Panc1 (cell line): ENCODE measurements around the gene ELOB. TPM values are rescaled to one million over a fixed set of nuclear protein-coding genes. Genes with fewer than 3 reads are reported as not detected.

Source experiments
- ATAC-seq: fragments of 200-7000 bp; cut with Tn5 transposase; 2 replicates; pipeline ENCODE4 v1.9.1; 2020; ENCODE audit warnings: mild to moderate bottlenecking, moderate library complexity
- BruUV-seq: library from RNA; stranded (reverse); fragments of 400-500 nt; replicated peaks from 2 replicates; lab custom pipeline; 2021; lab: Mats Ljungman, UMichigan
- CTCF ChIA-PET: fragments of 300-600 bp; sonication (Branson Sonifier 250); formaldehyde crosslinking; loops from one replicate; lab custom pipeline; 2022; ENCODE audit warnings: antibody characterized with exemption; lab: Charles Lee
- POLR2A ChIA-PET: fragments of 300-600 bp; sonication (Branson Sonifier 250); formaldehyde crosslinking; loops from one replicate; lab custom pipeline; 2022; ENCODE audit warnings: antibody characterized with exemption; lab: Charles Lee
- DNase-seq: peaks from one replicate; pipeline ENCODE4 v3.0.0-alpha.2; 2010; ENCODE audit warnings: low read depth, low spot score
- H3K27ac ChIP-seq: 2 replicates; pipeline ENCODE4 v1.5.1; 2011; ENCODE audit warnings: mild to moderate bottlenecking, low read length, inconsistent platforms
- H3K27me3 ChIP-seq: fragments of 200-500 bp; sonication (Bioruptor generic); 2 replicates; pipeline ENCODE4 v1.6.0; 2014; ENCODE audit warnings: low read length, inconsistent platforms; ENCODE audit not compliant: control insufficient read depth, insufficient read depth
- H3K36me3 ChIP-seq: fragments of 200-500 bp; sonication (Bioruptor generic); 2 replicates; pipeline ENCODE4 v1.5.1; 2014; ENCODE audit warnings: inconsistent platforms, mild to moderate bottlenecking, low read length, moderate library complexity; ENCODE audit not compliant: control insufficient read depth, insufficient read depth
- H3K4me1 ChIP-seq: 2 replicates; pipeline ENCODE4 v1.5.1; 2011; ENCODE audit warnings: inconsistent platforms, mild to moderate bottlenecking, low read length, moderate library complexity; ENCODE audit not compliant: control insufficient read depth, insufficient read depth
- H3K4me3 ChIP-seq, 2 experiments: 2 replicates each; pipeline ENCODE4 v1.5.1; 2011 to 2012; ENCODE audit warnings: low read depth in 2 of 2, low read length in 2 of 2, mild to moderate bottlenecking in 2 of 2, inconsistent platforms in 1 of 2, moderate library complexity in 1 of 2
- H3K9me3 ChIP-seq: fragments of 200-500 bp; sonication (Bioruptor generic); 2 replicates; pipeline ENCODE4 v1.5.1; 2014; ENCODE audit warnings: low read depth, mild to moderate bottlenecking, inconsistent platforms, low read length, moderate library complexity; ENCODE audit not compliant: control insufficient read depth, insufficient read depth
- CTCF ChIP-seq: fragments of 450-650 bp; IDR thresholded peaks from 2 replicates; pipeline ENCODE4 v1.5.1; 2017; ENCODE audit warnings: mild to moderate bottlenecking
- POLR2AphosphoS5 ChIP-seq: IDR thresholded peaks from 2 replicates; pipeline ENCODE4 v1.6.1; 2012; ENCODE audit warnings: mild to moderate bottlenecking, low read depth, low read length, moderate library complexity
- REST ChIP-seq, 2 experiments: IDR thresholded peaks; 2 replicates each; pipeline ENCODE4 v1.6.1; 2011 to 2012; ENCODE audit warnings: low read depth in 2 of 2, control low read depth in 1 of 2, low read length in 1 of 2, mild to moderate bottlenecking in 1 of 2, moderate library complexity in 1 of 2; ENCODE audit not compliant: insufficient read depth in 1 of 2
- SIN3A ChIP-seq: IDR thresholded peaks from 2 replicates; pipeline ENCODE4 v1.6.1; 2012; ENCODE audit warnings: low read depth, mild to moderate bottlenecking, low read length, moderate library complexity, borderline replicate concordance; ENCODE audit not compliant: insufficient read depth
- TCF7L2 ChIP-seq: IDR thresholded peaks from 2 replicates; pipeline ENCODE4 v1.6.1; 2011; ENCODE audit warnings: mild to moderate bottlenecking, low read depth, low read length, inconsistent platforms
- in situ Hi-C: cut with HindIII; loops from 2 replicates; pipeline ENCODE4 v1.10.0; 2016; ENCODE audit warnings: low sequenced_read_pairs, low pct_unique_long_range_greater_than_20kb
- intact Hi-C: fragments of 100-400 bp; cut with micrococcal nuclease; formaldehyde crosslinking; loops from one replicate; pipeline ENCODE4 v1.10.0; 2022; ENCODE audit not compliant: unreplicated experiment
- total RNA-seq: library from RNA; stranded (reverse); gene quantifications from one replicate; pipeline ENCODE4 v1.2.1, GENCODE V29; 2021; ENCODE audit not compliant: unreplicated experiment

The ELOB gene
- total RNA-seq, 1 experiment from 2014 or later = 642 TPM

DNA sequence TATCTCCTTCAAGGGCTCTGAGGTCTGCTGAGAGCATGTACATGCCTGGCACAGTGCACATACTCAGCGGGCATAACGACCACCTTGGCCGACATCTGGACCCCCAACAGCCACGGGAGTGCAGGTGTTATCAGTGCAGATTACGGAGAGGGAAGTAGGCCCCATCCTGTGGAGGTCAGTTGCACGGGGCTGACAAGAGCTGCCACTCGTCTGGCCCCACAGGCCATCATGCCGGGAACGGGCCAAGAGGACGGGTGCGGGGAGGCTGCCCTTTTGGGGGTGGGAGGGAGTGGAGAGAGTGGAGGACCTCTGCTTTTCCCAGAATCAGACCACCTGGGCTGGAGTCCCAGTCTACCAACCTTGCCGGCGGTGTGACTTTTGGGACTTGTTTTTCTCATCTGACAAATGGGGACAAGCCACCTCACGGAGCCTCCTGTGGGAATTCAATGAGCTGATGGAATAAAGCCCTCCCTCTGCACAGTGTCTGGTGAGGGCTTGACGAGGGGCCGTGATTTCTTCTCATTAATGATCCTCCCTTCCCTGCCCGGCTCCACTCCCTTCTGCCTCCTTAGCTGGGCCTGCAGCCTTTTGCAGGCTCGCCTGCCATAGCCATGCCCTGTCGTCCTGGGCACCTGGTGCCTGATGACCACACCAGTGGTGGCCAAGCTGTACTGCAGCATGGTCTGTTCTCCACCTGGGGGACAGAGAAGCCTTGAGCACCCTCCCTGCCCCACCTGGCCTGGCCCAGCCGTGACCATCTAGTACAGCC is 5.7 kb upstream of the ELOB start:
- ChIA-PET POLR2A (interaction anchor here (0.6 kb wide), 2 partner anchors 81 to 142 kb away, joined by 7 to 8 read pairs; no protein-coding TSS in a partner anchor), CTCF (no interaction called here)
- H3K4me3 ChIP-seq = no peak overlapping the region
- intact Hi-C loops (no loop called here), in situ Hi-C loops (no loop called here)
- no peaks in the 10 kb centered on the region for H3K9me3 ChIP-seq
- no TSS peak for BruUV-seq
- H3K36me3 ChIP-seq = no peaks in the 10 kb centered on the region; the same call in 1 of the 2 replicates
- no peaks in the 10 kb centered on the region for H3K27me3 ChIP-seq
- ATAC-seq (peak; percentile 53; the same call in 1 of the 2 replicates), DNase-seq (no peak)
- H3K4me1 ChIP-seq = peaks cover 18% of the 10 kb centered on the region
- TF ChIP-seq POLR2AphosphoS5 = no peak
- no peak for TF ChIP-seq CTCF
- TF ChIP-seq TCF7L2 = no peak
- no peak for TF ChIP-seq SIN3A
- TF ChIP-seq REST (IDR thresholded peaks at IDR 0.05; ENCODE audit: insufficient read depth in 1 of 2, low read depth in 2 of 2, low read length in 1 of 2) = no peak
- 0 out of 2 replicates have a peak overlapping the region, but pooled peaks have one; percentile 19 for H3K27ac ChIP-seq

DNA sequence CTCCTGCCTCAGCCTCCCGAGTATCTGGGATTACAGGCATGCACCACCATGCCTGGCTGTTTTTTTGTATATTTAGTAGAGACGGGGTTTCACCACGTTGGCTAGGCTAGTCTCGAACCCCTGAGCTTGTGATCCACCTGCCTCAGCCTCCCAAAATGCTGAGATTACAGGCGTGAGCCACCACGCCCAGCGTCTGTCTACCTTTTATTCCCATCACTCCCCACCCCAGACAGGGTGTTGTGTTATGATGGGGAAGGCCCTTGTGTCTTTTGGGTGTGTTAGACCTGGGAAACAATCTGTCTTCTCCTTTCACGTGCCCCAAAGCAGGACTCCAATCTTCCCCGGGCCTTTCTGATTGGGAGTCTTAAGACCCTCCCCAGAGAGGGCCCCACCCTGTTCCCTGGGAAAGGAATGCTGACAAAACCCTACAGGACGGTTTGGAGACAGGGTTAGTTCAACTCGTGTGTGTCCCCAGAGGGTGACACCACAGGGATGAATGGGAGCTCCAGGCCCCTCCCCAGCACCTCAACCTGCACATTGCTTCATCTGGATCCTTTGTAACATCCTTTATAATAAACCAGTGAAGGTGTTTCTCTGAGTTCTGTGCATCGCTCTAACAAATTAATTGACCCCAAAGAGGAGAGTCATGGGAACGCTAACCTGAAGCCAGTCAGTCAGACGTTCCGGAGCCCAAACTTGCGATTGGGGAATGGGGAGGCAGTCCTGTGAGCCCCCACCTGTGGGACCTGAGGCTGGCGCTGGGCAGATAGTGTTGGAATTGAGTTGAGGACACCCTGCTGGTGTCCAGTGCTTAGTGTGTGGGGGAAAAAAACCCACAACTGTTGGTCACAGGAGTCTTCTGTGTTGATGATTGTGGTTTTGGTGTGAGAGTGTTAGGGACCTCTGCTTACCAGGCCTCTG is 3.2 kb upstream of the ELOB start:
- Histone ChIP-seq H3K9me3 (no peaks in the 10 kb centered on the region), H3K27me3 (no peaks in the 10 kb centered on the region), H3K36me3 (no peaks in the 10 kb centered on the region; the same call in 1 of the 2 replicates), H3K4me1 (peaks cover 15% of the 10 kb centered on the region), H3K4me3 (no peak overlapping the region), H3K27ac (peak overlapping the region; percentile 65)
- intact Hi-C loops (no loop called here), in situ Hi-C loops (no loop called here)
- ChIA-PET POLR2A (no interaction called here), CTCF (no interaction called here)
- no peak for TF ChIP-seq SIN3A
- no peak for TF ChIP-seq TCF7L2
- TF ChIP-seq POLR2AphosphoS5 = no peak
- no peak for ATAC-seq
- no peak for DNase-seq
- BruUV-seq = no TSS peak
